Measurements from ENCODE around the gene MTRF1L.
"Not testable (repeated sequence)": the region's sequence is repeated elsewhere in the genome, so short reads cannot be mapped to it uniquely, and the experiment has no call there.

MTRF1L gene

GRCh38 chr6:153012856-153013255, 10.3 kb upstream of the MTRF1L start:
- DNase-seq (ENCODE audit: low read depth), result no peak
- H3K4me3 ChIP-seq (ENCODE audit: low read depth, low read length), result no peak overlapping the region
- no peak for TF ChIP-seq CTCF (conservative IDR thresholded peaks at IDR 0.05; ENCODE audit: low read depth, low read length)

- DNase-seq (ENCODE audit: low read depth), result peak; percentile 43
- peak overlapping the region; percentile 72 for H3K4me3 ChIP-seq (ENCODE audit: low read depth, low read length)
These were observed 819 bp upstream of the MTRF1L start for GRCh38 chr6:153003366-153003690.

GRCh38 chr6:153001767-153002612, 519 bp downstream of the MTRF1L start:
- peak overlapping the region; percentile 72 for H3K4me3 ChIP-seq (ENCODE audit: low read depth, low read length)
- DNase-seq (ENCODE audit: low read depth), result peak; percentile 34
- no peak for TF ChIP-seq CTCF (conservative IDR thresholded peaks at IDR 0.05; ENCODE audit: low read depth, low read length)

More at GRCh38 chr6:153003366-153003690, 819 bp upstream of the MTRF1L start:
- no peak for TF ChIP-seq CTCF (conservative IDR thresholded peaks at IDR 0.05; ENCODE audit: low read depth, low read length)

- H3K4me3 ChIP-seq (ENCODE audit: low read depth, low read length); DNase-seq (ENCODE audit: low read depth): not testable (repeated sequence)
These were observed 1.7 kb downstream of the MTRF1L start for GRCh38 chr6:153000790-153001189.

- DNase-seq (ENCODE audit: low read depth), result no peak
- no peak overlapping the region for H3K4me3 ChIP-seq (ENCODE audit: low read depth, low read length)
- TF ChIP-seq CTCF (conservative IDR thresholded peaks at IDR 0.05; ENCODE audit: low read depth, low read length), result no peak
These were observed 2.3 kb downstream of the MTRF1L start for GRCh38 chr6:153000243-153000642.

GRCh38 chr6:152999538-152999937, 3.0 kb downstream of the MTRF1L start:
- not testable (repeated sequence) for H3K4me3 ChIP-seq (ENCODE audit: low read depth, low read length); DNase-seq (ENCODE audit: low read depth)

GRCh38 chr6:152993847-152994246, 8.7 kb downstream of the MTRF1L start:
- no peak for TF ChIP-seq CTCF (conservative IDR thresholded peaks at IDR 0.05; ENCODE audit: low read depth, low read length)
- DNase-seq (ENCODE audit: low read depth), result no peak
- no peak overlapping the region for H3K4me3 ChIP-seq (ENCODE audit: low read depth, low read length)

GRCh38 chr6:152993431-152993830, 9.1 kb downstream of the MTRF1L start:
- no peak overlapping the region for H3K4me3 ChIP-seq (ENCODE audit: low read depth, low read length)
- peak; percentile 36 for DNase-seq (ENCODE audit: low read depth)
- TF ChIP-seq CTCF (conservative IDR thresholded peaks at IDR 0.05; ENCODE audit: low read depth, low read length), result peak; percentile 47

All from choroid plexus epithelial cell (primary cell).